HuH-7.5 (cell line): Measurements from ENCODE around the gene ZNF774.
A peak's percentile ranks its signal among the peaks of the same experiment; 100 is the strongest.
"Not testable (repeated sequence)": the region's sequence is repeated elsewhere in the genome, so short reads cannot be mapped to it uniquely, and the experiment has no call there.

ENCODE experiments used
- DNase-seq: peaks from one replicate; pipeline ENCODE4 v3.0.0; 2011; ENCODE audit warnings: low spot score

ZNF774 gene

DNA sequence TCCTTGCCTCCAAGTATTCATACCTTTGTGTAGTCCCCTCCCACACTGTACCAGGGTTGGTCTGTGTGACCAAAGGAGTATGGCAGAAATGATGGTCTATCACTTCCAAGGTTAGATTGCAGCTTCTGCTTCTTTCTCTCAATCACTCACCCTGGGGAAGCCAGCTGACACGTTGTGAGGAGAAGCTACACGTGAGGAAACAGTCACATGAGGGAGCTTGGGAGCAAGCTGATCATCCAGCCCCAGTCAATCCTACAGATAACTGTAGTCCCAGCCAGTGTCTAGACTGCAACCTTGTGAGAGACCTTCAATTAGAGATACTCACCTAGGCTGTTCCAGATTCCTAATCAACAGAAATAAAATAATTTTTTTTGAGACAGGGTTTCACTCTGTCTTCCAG, 6.2 kb upstream of the ZNF774 start:
- no peak for DNase-seq

DNA sequence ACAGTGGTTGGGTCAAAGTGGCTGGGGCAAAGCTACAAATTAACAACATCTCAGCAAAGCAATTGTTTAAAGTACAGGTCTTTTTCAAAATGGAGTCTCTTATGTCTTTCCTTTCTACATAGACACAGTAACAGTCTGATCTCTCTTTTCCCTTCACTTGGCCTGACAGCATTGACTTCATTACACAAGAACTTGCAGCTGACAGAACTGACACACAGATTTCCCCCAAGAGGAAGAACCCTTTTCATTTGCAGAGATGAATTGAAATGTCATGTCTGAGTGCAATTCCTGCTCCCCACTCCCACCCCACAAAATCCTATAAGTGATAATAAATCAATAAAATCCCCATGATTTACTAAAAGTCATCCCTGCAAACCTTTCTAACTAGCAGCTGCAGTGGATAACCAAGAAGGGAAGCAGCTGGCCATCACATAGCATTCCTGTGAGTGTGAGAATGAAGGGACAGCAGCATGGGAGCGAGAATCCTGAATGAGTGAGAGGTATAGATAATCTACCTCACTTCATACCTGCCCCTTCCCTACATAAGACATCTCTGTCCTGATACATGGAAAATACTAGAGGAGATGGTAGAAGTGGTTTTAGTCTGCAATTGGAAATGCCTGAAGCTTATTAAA, 4.5 kb upstream of the ZNF774 start:
- DNase-seq, result not testable (repeated sequence)

DNA sequence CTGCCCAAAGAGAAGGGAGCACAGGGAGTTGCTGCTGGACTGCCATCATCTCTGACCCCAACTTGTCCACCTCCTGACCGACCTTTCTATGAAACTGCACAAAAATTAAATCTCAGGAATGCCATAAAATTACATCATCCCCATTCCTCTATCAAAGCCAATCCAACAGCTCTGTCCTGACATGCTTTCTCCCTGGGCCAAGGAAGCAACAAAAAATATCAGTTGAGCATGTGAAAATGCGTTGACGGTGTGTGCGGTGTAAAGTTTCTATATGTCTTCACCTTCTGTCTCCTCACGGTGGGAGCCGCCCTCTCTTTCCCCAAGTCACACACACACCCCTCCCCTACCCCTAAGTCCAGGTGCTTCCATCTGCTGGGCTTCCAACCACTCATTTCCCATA, 3.6 kb upstream of the ZNF774 start:
- no peak for DNase-seq

DNA sequence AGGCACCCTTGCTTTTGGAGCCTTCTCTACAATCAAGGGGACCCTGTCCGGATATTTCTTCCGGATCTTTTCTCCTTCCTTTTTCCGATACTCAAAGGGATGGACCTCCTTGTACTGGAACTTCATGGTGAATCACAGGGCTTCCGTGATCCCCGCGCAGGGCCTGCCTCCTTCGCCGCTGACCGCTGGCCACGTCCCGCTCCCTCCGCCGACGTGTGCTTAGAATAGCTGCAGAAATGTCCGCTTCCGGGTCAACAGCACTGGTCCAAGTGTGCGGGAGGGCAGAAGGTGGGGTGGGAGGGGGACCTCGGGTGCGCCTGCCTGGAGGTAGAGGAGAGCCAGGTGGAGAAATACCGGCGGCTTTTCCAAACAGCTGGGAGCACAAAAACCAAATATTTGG, 3.0 kb upstream of the ZNF774 start:
- no peak for DNase-seq

DNA sequence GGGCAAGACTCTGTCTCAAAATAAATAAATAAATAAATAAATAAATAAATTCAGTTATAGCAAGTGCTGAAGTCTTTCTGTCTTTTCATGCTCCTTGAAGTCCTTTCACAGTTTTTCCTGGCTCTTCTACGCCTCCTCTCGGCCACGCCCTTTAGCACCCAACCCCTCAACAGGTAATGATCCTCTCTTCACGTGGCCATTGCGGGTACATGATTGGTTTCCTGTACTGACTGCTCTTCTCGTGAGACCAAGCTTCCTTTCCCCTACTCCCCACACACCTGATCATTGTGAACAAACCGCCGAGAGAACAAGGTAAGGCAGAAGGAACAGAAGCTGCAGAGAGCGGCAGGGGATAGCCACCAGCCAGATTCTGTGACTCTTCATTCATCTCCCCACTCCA, 2.3 kb upstream of the ZNF774 start:
- no peak for DNase-seq

DNA sequence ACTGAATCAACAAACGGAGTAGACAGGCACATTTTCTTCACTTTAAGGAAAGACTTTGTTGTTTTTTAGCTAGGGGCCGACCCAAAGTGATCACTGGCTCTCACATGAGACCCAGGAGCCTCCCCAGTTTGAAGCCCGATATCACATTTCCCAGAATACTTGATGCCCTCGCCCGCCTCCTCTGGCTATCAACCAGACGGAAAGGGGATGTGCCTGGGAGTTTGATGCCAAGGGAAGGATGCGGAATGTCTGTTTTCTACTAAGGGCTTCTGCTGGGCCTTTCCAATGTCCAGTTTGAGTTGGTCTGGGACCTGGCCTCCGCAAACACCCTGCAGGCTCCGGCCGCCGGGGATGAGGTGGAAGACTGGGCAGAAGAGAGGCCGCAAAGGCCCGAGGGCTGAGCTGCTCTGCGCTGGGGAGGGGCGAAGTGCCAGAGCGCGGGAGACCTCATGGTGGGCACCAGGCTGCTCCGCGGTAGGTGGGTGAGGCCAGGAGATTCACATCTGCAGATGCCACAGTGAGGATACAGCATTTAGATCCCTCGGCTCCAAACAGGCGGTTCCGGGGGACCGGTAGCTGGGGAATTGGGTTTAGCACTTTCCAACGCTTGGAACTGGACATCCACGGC, 491 bp upstream of the ZNF774 start:
- peak; percentile 34 for DNase-seq

DNA sequence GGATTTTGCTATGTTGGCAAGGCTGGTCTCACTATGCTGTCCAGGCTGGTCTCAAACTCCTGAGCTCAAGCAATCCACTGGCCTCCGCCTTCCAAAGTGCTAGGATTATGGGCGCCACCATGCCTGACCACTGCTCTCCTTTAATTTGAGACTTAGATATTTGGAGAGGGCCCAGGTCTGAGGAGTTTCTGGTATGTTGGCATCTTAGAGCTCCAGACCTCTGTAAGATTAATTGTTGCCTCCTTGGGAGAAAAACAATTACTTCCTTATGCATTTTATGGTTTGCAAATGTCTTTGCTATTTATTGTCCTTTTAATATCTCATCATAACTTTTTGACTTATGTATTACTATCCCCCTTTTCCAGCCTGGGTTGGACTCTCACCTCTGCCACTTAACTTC, 2.9 kb downstream of the ZNF774 start:
- DNase-seq, result no peak

DNA sequence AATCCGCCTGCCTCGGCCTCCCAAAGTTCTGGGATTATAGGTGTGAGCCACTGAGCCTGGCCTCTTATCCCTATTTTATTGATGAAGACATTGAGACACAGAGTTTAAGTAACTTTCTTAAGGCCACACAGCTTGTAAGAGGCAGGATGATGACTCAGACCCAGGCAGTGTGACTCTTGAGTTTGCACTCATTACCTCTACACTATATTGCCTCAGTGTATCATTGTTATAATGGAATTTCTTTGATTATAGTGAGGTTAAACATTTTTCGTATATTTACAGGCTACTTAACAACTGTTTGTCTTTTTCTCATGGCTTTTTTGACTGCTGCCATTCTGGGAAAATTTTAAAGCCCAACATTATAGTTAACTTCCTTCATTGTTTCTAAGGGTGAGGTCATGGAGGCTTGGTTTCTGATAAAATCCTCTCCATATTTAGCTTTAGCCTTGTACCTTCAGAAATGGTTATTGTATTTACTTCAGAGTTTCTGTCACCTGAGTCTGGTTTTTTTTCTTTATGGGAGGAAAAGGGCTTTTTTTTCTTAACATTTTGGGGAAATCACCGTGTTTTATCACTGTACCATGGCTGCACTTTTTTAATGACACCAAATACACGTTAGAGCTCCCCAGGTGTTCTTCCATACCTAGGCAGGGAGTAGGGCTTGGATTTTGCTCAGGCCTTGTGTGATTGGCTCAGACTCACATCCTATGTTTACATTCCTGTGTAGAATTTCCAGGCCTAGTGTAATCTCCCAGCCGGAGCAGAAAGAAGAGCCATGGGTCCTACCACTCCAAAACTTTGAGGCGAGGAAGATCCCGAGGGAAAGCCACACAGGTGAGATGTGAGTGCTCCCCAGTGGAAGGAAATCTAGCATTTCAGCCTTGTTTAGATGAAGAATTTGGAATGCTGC, 6.3 kb downstream of the ZNF774 start:
- no peak for DNase-seq

DNA sequence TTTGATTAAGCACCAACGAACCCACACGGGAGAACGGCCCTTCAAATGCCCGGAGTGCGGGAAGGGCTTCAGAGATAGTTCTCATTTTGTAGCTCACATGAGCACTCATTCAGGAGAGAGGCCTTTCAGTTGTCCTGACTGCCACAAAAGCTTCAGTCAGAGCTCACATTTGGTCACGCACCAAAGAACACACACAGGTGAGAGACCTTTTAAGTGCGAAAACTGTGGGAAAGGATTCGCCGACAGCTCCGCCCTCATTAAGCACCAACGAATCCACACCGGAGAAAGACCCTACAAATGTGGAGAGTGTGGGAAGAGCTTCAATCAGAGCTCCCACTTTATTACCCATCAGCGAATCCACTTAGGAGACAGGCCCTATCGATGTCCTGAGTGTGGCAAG, 8.7 kb downstream of the ZNF774 start:
- no peak for DNase-seq

DNA sequence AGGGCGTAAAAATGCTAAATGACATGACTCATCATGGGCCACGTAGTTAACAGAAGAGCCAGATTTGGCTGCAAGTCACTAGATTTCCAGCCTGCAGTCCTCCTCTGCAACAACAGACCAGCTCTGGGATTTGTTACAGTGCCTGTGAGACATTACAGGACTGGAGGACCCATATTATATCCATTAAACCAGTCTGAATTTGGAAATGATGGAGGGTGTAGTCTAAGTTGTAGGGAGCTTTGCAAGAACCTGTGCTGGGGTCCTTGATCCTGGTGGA, 10.8 kb downstream of the ZNF774 start:
- no peak for DNase-seq

DNA sequence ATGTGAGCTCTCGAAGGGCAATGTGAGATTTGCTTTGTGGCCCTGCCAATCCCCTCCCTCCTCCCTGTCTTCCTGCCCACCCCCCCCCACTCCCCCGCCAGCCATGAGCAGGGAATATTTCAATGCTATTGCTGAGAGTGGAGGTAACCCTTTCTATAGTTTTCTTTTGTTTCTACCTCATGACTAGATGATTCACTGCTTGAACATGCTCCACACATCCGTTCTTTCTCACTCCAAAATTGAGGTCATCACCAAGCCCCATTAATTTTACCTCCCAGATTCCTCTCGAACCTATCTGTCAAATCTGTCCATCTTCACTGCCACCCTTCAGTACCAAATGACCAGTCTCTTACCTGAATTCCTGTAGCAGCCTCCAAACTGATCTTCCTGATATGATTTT, 12.2 kb downstream of the ZNF774 start:
- no peak for DNase-seq

DNA sequence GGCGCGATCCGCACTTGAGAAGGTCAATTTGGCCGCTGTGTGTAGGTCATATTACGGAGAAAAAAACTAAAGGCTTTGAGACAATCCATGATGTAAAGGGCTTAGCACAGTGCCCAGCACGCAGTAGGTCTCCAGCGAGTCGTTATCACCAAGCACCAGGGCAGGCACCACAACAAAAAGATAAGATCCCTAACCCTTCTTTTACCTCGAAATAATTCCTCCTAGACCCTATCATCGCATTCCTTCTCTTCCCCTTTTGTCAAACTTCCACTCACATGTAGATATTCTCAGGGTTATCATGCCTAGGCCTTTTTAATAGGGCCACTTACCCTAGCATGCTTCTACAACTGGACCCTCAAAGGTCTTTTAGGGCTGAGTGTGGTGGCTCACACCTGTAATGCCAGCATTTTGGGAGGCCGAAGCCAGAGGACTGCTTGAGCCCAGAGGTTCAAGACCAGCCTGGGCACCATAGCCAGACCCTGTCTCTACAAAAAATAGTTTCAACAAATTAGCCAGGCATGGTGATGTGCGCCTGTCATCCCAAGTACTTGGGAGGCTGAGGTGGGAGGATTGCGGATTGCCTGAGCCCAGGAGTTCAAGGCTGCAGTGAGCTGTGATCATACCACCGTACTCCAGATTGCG, 13.5 kb downstream of the ZNF774 start:
- no peak for DNase-seq

DNA sequence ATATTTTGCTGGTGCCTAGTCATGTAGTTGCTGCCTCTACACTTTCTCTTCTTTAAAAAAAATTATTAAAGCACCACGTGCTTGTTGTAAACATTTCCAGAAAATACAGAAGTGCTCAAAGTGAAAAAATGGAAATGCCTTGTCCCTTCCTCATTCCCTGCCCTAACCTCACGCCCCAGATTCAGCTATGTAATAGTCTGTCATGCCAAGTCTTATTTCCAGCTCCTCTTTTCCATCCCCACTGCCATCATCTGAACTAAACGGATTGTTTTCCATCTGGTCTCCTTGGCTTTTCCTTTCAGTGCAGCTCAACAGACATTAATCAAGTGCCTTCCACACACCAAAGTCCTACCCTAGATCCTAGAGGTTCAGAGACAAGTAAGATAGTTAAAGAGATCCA, 15.5 kb downstream of the ZNF774 start:
- no peak for DNase-seq

DNA sequence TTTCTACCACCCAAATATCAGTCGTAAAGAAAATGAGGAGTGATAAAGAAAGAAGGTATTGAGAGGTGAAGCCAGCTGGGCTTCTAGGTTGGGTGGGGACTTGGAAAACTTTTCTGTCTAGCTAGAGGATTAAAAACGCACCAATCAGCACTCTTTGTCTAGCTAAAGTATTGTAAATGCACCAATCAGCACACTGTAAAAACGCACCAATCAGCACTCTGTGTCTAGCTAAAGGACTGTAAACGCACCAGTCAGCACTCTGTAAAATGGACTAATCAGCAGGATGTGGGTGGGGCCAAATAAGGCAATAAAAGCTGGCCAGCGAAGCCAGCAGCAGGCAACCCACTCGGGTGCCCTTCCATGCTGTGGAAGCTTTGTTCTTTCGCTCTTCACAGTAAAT, 23.0 kb downstream of the ZNF774 start:
- no peak for DNase-seq

DNA sequence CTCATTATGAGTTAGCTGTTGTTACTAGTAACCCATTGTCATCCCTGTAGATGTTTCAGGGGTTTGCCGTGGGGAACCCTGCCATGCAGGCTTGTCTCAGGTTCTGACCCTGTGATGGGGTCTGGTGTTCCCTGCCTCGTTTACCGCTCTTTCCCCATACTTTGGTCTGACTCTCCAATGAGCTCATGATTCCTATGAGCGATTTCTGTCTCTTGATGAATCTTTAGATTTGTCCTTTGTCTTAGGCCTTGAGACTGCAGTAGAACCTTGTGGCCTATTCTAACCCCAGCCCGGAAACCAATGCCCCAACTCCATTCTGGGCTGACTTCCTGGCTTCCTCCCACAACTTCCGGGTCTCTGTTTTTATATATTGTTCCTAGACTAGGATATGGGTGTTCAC, 24.7 kb downstream of the ZNF774 start:
- no peak for DNase-seq

DNA sequence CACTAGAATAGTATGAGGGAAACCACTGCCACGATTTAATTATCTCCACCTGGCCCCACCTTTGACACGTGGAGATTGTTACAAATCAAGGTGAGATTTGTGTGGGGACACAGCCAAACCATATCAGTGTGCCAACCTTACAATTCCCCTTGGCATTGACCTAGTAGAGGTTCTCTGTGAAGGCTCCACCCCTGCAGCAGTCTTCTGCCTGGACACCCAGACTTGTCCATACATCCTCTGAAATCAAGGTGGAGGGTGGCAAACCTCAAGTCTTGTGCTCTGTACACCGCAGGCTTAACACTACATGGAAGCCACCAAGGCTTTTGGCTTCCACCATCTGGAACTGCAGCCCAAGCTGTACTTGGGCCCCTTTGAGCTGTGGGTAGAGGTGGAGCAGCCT, 27.2 kb downstream of the ZNF774 start:
- no peak for DNase-seq

DNA sequence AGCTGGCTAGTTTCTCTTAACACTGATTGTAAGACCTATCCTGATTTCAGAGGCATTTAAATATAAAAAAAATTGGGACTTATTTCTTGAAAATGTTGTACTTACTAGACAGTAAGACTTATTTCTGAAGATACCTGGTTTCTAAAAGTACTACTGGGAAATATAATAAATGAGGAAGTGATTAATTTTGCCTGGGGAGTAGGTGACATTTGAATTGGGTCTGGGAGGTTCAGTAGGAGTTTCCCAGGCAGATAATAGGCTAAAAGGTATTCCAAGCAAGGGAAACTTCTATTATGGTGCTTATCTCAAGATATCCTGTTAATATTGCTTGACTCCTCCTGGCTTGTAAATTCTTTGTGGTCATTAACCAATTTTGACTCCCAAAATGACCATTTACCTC, 29.4 kb downstream of the ZNF774 start:
- DNase-seq, result no peak

DNA sequence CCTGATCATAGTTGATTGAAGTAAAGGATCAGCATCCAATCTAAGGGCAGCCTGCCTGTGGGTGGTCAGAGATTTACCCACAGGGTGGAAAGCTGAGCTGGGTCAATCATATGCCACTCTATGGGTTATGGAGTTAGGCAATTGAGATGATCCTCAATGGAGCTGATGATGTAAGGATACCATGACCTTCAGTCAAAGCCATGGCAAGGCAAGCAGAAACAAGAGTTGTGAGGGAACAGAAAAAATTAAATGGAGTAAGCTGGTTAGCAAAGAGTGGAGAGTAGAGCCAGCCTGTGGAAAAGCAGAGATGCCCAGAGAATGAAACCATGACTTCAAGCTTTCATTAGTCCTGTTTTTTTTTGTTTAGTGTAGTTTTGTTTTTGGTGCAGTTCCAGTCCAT, 30.2 kb downstream of the ZNF774 start:
- no peak for DNase-seq

DNA sequence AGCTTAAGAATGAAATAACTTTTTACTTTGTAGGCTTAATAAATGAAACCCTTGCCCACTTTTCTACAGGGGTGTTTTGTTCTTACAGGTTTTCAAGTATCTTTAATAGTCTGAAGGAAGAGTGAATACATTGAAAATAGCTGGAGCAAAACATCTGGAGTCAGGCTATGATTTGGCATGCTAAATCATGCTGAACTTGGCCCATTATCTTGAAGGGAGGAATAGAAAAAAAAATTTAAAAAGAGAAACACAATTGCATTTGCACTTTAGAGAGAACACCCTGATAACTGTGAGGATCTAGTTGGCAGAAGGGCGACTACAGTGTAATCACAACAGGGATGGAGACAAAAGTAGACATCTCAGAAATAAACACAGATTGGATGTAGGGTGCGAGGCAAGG, 34.1 kb downstream of the ZNF774 start:
- DNase-seq, result no peak

DNA sequence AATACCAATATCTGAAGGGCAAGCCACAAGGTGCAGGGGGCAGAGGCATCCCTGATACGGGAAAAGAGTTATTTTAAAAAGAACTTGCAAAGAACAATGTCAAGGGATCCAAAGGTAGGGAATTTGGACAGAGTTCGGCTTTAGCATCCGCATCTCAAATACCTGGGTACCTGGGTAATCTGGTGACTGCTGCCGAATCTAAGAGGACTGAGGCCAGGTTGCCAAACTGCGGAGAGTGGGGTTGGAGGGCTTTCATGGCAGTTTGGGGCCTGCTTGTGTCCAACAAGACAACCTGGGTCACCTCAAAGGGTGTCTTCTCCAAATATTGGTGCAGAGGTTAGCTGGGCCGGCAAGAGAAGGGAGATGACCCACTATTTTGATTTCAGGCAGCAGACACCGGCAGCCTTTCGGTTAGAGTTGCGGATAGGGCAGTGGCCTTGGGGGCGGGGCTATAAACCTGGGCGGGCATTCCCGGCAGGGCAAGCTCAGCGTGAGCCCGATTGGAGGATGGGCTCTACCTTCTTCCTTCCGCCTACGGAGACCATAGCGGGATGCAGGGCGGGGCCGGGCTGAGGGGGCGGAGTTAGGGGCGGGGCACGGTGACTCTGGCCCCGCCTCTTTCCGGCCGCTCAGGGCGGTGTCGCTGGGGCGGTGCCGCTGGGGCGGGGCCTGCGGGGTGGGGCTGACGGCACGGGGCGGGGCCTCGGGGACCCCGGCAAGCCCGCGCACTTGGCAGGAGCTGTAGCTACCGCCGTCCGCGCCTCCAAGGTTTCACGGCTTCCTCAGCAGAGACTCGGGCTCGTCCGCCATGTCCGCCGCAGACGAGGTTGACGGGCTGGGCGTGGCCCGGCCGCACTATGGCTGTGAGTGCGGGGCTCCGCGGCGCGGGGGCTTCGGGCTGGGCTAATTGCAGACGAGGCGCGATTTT, 35.7 kb downstream of the ZNF774 start, which contains the start of gene IQGAP1:
TSS of gene IQGAP1 (plus strand) at position 709 of the 928 bp plus-strand sequence. CDS start at position 809, 100 bp downstream.
- DNase-seq, result peak; percentile 96

DNA sequence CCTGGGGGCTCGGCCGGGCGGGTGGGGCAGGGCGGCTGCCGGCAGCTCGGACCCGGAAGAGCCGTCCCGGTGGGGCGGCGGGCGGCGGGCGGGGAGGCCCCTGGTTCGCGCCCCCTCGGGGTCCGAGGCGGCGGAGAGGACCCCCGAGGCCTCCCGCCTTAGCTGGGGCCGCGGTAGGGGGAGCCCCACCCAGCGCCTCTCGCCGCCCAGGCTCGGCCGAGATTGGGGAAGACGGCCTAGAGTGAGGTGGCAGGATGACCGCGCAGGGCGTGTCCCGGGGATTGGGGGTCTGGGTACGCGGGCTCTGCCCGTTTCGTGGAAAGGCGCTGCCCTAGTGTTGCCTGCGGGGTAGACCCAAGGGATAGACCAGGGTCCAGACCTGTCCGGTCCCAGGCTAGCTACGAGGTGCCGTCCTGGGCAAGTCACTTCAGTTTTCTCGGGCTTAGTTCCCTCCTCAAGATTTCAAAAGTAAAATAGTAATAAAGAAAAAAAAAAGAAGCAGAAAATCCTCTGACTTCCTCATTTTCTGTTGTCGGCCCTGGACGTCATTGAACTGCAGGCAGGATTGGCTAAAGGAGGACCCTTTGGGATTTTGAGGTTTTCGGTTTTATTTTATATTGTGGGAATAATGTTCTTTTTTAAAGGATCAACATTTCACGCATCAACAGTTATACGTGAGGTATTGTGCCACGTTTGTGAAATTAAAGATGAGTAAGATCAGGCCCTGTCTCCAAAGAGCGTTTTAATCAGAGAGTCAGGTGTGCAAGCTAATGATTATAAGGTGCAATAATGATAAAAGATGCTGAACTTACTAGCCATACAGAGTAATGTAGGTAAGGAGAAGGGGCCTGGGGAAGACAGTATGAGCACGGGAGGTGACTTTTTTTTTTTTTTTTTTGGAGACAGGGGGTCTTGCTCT, 36.6 kb downstream of the ZNF774 start:
- peak; percentile 50 for DNase-seq
